Measurements from ENCODE around the gene STARD13. TPM values are rescaled to one million over a fixed set of nuclear protein-coding genes. Genes with fewer than 3 reads are reported as not detected.

STARD13 gene
- total and polyA plus RNA-seq, 2 donors from 2014 or later = 5.1 to 37.2 TPM

DNA sequence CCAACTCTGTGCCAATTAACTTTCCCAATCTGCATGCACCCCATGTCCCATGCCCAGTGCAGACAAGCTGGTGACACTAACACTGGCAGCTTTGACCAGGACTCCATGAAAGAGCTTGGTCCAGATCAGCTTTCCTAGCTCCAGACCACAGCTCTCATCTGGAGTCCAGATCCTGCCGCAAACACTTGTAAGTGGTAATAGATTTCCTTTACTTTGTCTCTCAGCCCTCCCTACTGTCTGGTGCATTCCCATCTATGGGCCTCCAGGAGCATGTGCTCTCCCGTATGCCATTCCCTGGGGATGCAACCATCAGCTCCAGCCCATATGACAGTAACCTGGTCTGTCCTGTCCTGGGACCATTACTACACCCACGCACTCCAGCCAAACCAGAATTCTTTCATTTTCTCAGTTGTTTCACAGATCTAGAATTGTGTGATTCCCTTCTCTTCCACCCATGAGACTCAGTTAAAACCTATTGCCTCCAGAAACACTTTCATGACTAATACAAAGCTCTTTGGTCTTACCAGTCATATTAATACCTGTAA is 4.9 kb upstream of the STARD13 start:
- Histone ChIP-seq H3K4me3 (ENCODE audit: low read length in 3 of 3) (no peak overlapping the region), H3K9ac (ENCODE audit: low read length in 3 of 3) (no peak overlapping the region), H3K9me3 (ENCODE audit: control insufficient read depth in 2 of 3, insufficient read depth in 1 of 3, low read length in 3 of 3) (no peaks in the 10 kb centered on the region), H3K27ac (ENCODE audit: low read depth in 2 of 2, low read length in 2 of 2) (no peak overlapping the region), H3K36me3 (ENCODE audit: control insufficient read depth in 2 of 3, insufficient read depth in 3 of 3, low read length in 3 of 3) (no peaks in the 10 kb centered on the region), H3K27me3 (ENCODE audit: control insufficient read depth, insufficient read depth, low read length) (no peaks in the 10 kb centered on the region), H3K4me1 (ENCODE audit: control insufficient read depth in 2 of 3, insufficient read depth in 2 of 3, low read depth in 1 of 3, low read length in 3 of 3) (peaks cover 0 to 4% (median 0%) of the 10 kb centered on the region in 3 donors)
- FAIRE-seq (no peak), DNase-seq (no peak)
- TF ChIP-seq CTCF (IDR thresholded peaks at IDR 0.05; ENCODE audit: borderline replicate concordance, extremely low read depth, insufficient read depth) = no peak
- intact Hi-C loops (cut with DNase I) = no loop called here

DNA sequence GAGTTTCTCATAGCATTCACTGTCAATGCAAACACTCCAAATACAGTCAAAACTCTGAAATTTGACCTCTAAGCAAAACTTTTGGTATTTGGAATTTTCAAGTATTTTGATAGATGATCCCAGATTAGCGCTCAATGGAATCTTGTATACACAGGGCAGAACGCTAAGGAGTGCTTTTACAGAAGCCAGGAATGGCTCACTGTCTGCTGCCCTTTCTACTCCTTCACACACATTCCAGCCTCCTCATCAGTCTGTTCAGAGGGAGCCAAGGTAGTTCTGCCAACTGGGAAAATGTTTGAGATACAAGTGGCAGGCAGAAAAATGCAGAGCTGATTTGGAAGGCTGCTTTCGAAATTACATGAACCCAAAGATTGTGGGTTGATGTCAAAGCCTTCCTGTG is 4.4 kb upstream of the STARD13 start:
- FAIRE-seq = no peak

GRCh38 chr13:33287142-33287882 is 1.8 kb upstream of the STARD13 start:
- FAIRE-seq (no peak), DNase-seq (no peak)
- intact Hi-C loops (cut with DNase I) = no loop called here
- TF ChIP-seq CTCF (IDR thresholded peaks at IDR 0.05; ENCODE audit: borderline replicate concordance, extremely low read depth, insufficient read depth) = no peak
- Histone ChIP-seq H3K9me3 (ENCODE audit: control insufficient read depth in 2 of 3, insufficient read depth in 1 of 3, low read length in 3 of 3) (no peaks in the 10 kb centered on the region), H3K9ac (ENCODE audit: low read length in 3 of 3) (no peak overlapping the region), H3K27me3 (ENCODE audit: control insufficient read depth, insufficient read depth, low read length) (no peaks in the 10 kb centered on the region), H3K4me1 (ENCODE audit: control insufficient read depth in 2 of 3, insufficient read depth in 2 of 3, low read depth in 1 of 3, low read length in 3 of 3) (peaks cover 0 to 12% (median 4%) of the 10 kb centered on the region in 3 donors), H3K36me3 (ENCODE audit: control insufficient read depth in 2 of 3, insufficient read depth in 3 of 3, low read length in 3 of 3) (no peaks in the 10 kb centered on the region), H3K27ac (ENCODE audit: low read depth in 2 of 2, low read length in 2 of 2) (no peak overlapping the region), H3K4me3 (ENCODE audit: low read length in 3 of 3) (no peak overlapping the region)

More for the DNA sequence above, 4.4 kb upstream of the STARD13 start:
- Histone ChIP-seq H3K27ac (ENCODE audit: low read depth in 2 of 2, low read length in 2 of 2) (no peak overlapping the region), H3K9me3 (ENCODE audit: control insufficient read depth in 2 of 3, insufficient read depth in 1 of 3, low read length in 3 of 3) (no peaks in the 10 kb centered on the region), H3K36me3 (ENCODE audit: control insufficient read depth in 2 of 3, insufficient read depth in 3 of 3, low read length in 3 of 3) (no peaks in the 10 kb centered on the region), H3K4me1 (ENCODE audit: control insufficient read depth in 2 of 3, insufficient read depth in 2 of 3, low read depth in 1 of 3, low read length in 3 of 3) (peaks cover 0 to 4% (median 0%) of the 10 kb centered on the region in 3 donors), H3K27me3 (ENCODE audit: control insufficient read depth, insufficient read depth, low read length) (no peaks in the 10 kb centered on the region), H3K9ac (ENCODE audit: low read length in 3 of 3) (no peak overlapping the region), H3K4me3 (ENCODE audit: low read length in 3 of 3) (no peak overlapping the region)
- TF ChIP-seq CTCF (IDR thresholded peaks at IDR 0.05; ENCODE audit: borderline replicate concordance, extremely low read depth, insufficient read depth) = no peak
- DNase-seq = no peak
- intact Hi-C loops (cut with DNase I) = no loop called here
